ENCODE data around the gene CCDC116. TPM values are rescaled to one million over a fixed set of nuclear protein-coding genes. Genes with fewer than 3 reads are reported as not detected.

Gene CCDC116
- polyA plus RNA-seq, 1 donor from 2014 or later = 0.28 TPM

GRCh38 chr22:21587803-21588611, 44.6 kb upstream of the CCDC116 start:
- Histone ChIP-seq H3K27ac (ENCODE audit: low read length) (no peak overlapping the region), H3K27me3 (ENCODE audit: insufficient read depth, low read depth, low read length) (no peaks in the 10 kb centered on the region), H3F3A (ENCODE audit: insufficient read depth, low read length, poor library complexity, severe bottlenecking) (no peaks in the 10 kb centered on the region), H3K36me3 (ENCODE audit: insufficient read depth, low read length) (no peaks in the 10 kb centered on the region), H2AFZ (ENCODE audit: low read depth, low read length) (no peak overlapping the region), H3K9me3 (ENCODE audit: low read length) (no peaks in the 10 kb centered on the region), H3K4me2 (ENCODE audit: low read length) (no peak overlapping the region), H4K20me1 (ENCODE audit: insufficient read depth) (peaks cover 5% of the 10 kb centered on the region), H3K9ac (ENCODE audit: low read length) (no peak overlapping the region), H3K4me3 (ENCODE audit: low read length) (no peak overlapping the region), H3K79me2 (replicated peaks; ENCODE audit: insufficient read depth, low read length) (peaks cover 63% of the 10 kb centered on the region), H3K9me2 (ENCODE audit: insufficient read depth, low read length) (no peaks in the 10 kb centered on the region)
- TF ChIP-seq EP300 (conservative IDR thresholded peaks at IDR 0.05; ENCODE audit: poor library complexity, severe bottlenecking) (no peak), TAF1 (IDR thresholded peaks at IDR 0.05; ENCODE audit: low read depth) (no peak), EZH2 (IDR thresholded peaks at IDR 0.05; ENCODE audit: borderline replicate concordance, insufficient read depth, low read length, poor library complexity, severe bottlenecking) (no peak), POLR2AphosphoS5 (IDR thresholded peaks at IDR 0.05) (no peak), SMC3 (conservative IDR thresholded peaks at IDR 0.05; ENCODE audit: poor library complexity) (no peak), REST (IDR thresholded peaks at IDR 0.05; ENCODE audit: borderline replicate concordance) (no peak), CTCF (IDR thresholded peaks at IDR 0.05; ENCODE audit: poor library complexity, severe bottlenecking) (no peak), RAD21 (conservative IDR thresholded peaks at IDR 0.05) (no peak), MXI1 (conservative IDR thresholded peaks at IDR 0.05; ENCODE audit: poor library complexity, severe bottlenecking) (no peak)

- H4K20me1 ChIP-seq (ENCODE audit: insufficient read depth) = no peaks in the 10 kb centered on the region
- no peaks in the 10 kb centered on the region for H3K27me3 ChIP-seq (ENCODE audit: insufficient read depth, low read depth, low read length)
- no peak overlapping the region for H3K4me2 ChIP-seq (ENCODE audit: low read length)
- TF ChIP-seq EP300 (conservative IDR thresholded peaks at IDR 0.05; ENCODE audit: poor library complexity, severe bottlenecking) (no peak), MXI1 (conservative IDR thresholded peaks at IDR 0.05; ENCODE audit: poor library complexity, severe bottlenecking) (no peak), POLR2AphosphoS5 (IDR thresholded peaks at IDR 0.05) (no peak), CTCF (IDR thresholded peaks at IDR 0.05; ENCODE audit: poor library complexity, severe bottlenecking) (no peak), TAF1 (IDR thresholded peaks at IDR 0.05; ENCODE audit: low read depth) (no peak), RAD21 (conservative IDR thresholded peaks at IDR 0.05) (no peak), SMC3 (conservative IDR thresholded peaks at IDR 0.05; ENCODE audit: poor library complexity) (no peak), REST (IDR thresholded peaks at IDR 0.05; ENCODE audit: borderline replicate concordance) (no peak), EZH2 (IDR thresholded peaks at IDR 0.05; ENCODE audit: borderline replicate concordance, insufficient read depth, low read length, poor library complexity, severe bottlenecking) (no peak)
- peaks cover 54% of the 10 kb centered on the region for H3K79me2 ChIP-seq (replicated peaks; ENCODE audit: insufficient read depth, low read length)
- no peaks in the 10 kb centered on the region for H3K36me3 ChIP-seq (ENCODE audit: insufficient read depth, low read length)
- no peaks in the 10 kb centered on the region for H3K9me3 ChIP-seq (ENCODE audit: low read length)
- H3K9ac ChIP-seq (ENCODE audit: low read length) = no peak overlapping the region
- no peak overlapping the region for H3K27ac ChIP-seq (ENCODE audit: low read length)
- H3K4me3 ChIP-seq (ENCODE audit: low read length) = no peak overlapping the region
- H3K9me2 ChIP-seq (ENCODE audit: insufficient read depth, low read length) = no peaks in the 10 kb centered on the region
- no peak overlapping the region for H2AFZ ChIP-seq (ENCODE audit: low read depth, low read length)
- H3F3A ChIP-seq (ENCODE audit: insufficient read depth, low read length, poor library complexity, severe bottlenecking) = no peaks in the 10 kb centered on the region
These were observed 43.2 kb upstream of the CCDC116 start for GRCh38 chr22:21589396-21589795.
